DND-41 (cell line): ENCODE data around the gene CLCF1.

Experiments
- EZH2 ChIP-seq: IDR thresholded peaks from 3 replicates; pipeline ENCODE4 v1.6.1; 2012; ENCODE audit warnings: borderline replicate concordance, low read depth, mild to moderate bottlenecking, moderate library complexity, low read length, inconsistent platforms; ENCODE audit not compliant: severe bottlenecking
- TF ChIP-seq, protein P1 (sequence below): IDR thresholded peaks from 2 replicates; pipeline ENCODE4 v1.5.1; 2012; ENCODE audit warnings: borderline replicate concordance, low read length, moderate library complexity, mild to moderate bottlenecking; ENCODE audit not compliant: poor library complexity, severe bottlenecking; ENCODE audit errors: extremely low read depth

DNA sequence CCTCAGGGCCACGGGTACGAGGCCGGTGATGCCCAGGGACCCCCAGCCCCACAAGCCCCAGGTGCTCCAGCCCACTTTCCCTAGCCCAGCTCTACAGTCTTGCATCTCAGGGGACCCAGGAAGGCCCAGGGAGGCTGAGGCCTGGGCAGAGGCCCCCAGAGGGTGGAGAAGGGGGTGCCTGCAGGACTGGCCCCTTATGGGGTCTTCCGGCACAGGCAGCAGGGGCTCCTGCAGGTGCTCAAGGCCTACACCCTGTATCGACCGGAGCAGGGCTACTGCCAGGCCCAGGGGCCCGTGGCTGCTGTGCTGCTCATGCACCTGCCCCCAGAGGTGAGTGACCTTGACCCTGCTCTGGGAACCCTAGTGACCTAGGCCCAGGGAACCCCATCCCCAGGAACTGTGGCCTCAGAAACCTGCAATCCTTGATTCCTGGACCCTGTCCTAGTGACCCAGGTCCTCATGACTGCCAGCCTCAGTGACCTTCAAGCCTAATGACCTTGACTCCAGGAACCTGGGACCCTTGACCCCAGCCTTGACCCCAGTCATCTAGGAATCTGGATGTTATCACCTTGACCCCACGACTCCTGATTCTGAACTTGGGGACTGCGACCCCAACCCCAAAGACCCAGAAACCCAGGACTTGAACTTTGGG, 32.4 kb upstream of the CLCF1 start:
- no peak for TF ChIP-seq EZH2
- TF ChIP-seq, protein P1, sequence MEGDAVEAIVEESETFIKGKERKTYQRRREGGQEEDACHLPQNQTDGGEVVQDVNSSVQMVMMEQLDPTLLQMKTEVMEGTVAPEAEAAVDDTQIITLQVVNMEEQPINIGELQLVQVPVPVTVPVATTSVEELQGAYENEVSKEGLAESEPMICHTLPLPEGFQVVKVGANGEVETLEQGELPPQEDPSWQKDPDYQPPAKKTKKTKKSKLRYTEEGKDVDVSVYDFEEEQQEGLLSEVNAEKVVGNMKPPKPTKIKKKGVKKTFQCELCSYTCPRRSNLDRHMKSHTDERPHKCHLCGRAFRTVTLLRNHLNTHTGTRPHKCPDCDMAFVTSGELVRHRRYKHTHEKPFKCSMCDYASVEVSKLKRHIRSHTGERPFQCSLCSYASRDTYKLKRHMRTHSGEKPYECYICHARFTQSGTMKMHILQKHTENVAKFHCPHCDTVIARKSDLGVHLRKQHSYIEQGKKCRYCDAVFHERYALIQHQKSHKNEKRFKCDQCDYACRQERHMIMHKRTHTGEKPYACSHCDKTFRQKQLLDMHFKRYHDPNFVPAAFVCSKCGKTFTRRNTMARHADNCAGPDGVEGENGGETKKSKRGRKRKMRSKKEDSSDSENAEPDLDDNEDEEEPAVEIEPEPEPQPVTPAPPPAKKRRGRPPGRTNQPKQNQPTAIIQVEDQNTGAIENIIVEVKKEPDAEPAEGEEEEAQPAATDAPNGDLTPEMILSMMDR = no peak
